Fibroblast of lung (primary cell): ENCODE results near the gene PLTP.

Experiments
- CTCF ChIP-seq, 2 donors: IDR thresholded peaks in 1 of 2; conservative IDR thresholded peaks in 1 of 2; 1 replicate in 1 of 2; 2 replicates in 1 of 2; pipeline ENCODE4 v1.5.1; 2011 to 2012; ENCODE audit warnings: low read length in 2 of 2, control low read depth in 1 of 2, inconsistent platforms in 1 of 2, low read depth in 1 of 2, mild to moderate bottlenecking in 1 of 2
- EZH2 ChIP-seq: IDR thresholded peaks from 2 replicates; pipeline ENCODE4 v1.5.1; 2012; ENCODE audit warnings: low read length, control low read depth, mild to moderate bottlenecking; ENCODE audit errors: missing control alignments

GRCh38 chr20:45938727-45939438, 26.9 kb upstream of the PLTP start:
- no peak for TF ChIP-seq CTCF (conservative IDR thresholded peaks at IDR 0.05 in 1 of 2, IDR thresholded peaks at IDR 0.05 in 1 of 2; ENCODE audit: low read depth in 1 of 2, low read length in 2 of 2)
- TF ChIP-seq EZH2: no peak
